ENCODE results near the gene WNT4.

DNA sequence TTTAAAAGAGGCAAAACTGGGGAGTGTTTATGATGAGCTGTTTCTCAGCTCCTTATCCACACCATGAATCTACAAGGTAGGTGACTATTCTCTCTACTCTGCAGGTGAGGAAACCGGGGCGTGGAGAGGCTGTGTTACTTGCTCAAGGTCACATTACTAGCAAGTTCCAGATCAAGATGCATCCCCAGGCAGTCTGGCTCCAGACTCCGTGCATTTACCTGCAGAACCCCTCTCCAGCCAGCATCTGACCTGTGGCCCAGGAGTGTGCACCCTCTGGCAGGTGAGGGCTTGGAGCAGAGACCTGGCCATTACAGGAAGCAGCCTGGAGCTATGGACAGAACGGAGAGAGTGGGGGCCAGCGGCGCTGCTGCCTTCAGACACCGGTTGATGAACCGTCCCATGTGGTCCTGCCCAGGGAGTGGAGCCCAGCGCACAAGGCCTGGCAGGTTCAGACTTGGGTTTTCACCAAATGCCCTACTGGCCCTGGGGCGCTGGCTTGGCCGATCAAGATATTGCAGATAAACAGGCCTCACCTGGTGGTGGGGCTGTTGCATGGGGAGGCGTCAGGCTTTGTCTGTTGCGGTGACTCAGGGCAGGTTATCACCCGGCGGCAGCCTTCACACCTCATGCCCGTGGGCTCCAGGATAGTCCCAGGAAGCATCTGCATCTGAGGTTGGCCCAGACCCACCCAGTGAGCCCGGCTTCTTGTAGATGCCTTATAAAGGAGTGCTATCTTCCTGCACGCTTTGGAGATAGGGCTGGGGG lies 29.2 kb upstream of the WNT4 start:
- TF ChIP-seq, protein P1, sequence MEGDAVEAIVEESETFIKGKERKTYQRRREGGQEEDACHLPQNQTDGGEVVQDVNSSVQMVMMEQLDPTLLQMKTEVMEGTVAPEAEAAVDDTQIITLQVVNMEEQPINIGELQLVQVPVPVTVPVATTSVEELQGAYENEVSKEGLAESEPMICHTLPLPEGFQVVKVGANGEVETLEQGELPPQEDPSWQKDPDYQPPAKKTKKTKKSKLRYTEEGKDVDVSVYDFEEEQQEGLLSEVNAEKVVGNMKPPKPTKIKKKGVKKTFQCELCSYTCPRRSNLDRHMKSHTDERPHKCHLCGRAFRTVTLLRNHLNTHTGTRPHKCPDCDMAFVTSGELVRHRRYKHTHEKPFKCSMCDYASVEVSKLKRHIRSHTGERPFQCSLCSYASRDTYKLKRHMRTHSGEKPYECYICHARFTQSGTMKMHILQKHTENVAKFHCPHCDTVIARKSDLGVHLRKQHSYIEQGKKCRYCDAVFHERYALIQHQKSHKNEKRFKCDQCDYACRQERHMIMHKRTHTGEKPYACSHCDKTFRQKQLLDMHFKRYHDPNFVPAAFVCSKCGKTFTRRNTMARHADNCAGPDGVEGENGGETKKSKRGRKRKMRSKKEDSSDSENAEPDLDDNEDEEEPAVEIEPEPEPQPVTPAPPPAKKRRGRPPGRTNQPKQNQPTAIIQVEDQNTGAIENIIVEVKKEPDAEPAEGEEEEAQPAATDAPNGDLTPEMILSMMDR (IDR thresholded peaks at IDR 0.05): no peak
- TF ChIP-seq POLR2A (IDR thresholded peaks at IDR 0.05): no peak
